ENCODE measurements around the gene PALD1.

PALD1 gene

DNA sequence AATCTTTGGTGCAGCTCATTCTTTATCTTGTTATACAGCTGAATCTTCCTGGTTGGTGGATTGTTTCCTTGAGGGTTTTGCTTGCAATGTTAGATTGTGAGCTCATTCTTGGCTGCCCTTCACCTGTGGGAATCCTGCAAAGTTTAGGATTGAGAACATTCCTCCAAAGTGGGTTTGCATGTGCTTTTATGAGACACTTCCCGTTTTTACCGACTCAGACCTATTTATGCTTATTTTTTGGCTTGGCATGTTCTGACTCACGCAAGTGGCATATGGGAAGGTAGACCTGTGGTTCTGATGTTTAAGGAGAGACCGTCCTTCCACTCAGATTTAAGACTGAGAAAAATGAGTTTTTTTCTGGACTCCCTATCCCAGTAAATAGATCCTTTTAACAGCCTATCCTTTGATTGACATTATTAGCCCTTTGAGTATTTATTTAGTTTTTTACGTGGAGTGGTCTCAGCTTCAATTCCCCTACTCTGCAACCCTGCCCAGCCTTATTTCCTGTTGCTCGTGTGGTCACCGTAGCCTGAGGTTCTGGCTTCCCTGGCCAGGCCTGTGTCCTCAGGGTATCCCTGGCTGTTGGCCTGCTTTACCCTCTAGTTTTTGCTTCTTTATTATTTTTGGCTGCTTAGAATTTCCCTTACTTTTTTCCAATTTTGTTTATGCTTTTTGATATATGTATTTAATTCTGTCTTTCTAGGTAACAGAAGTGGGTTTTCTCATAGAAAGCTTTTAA is 137.4 kb downstream of the PALD1 start:
- no peak for DNase-seq

- no peak for DNase-seq
Observed at GRCh38 chr10:70616761-70617160, 138.2 kb downstream of the PALD1 start.

Measured in DMS79 treated with DMSO at 0.1 percent for 48 hours (cell line).